ENCODE measurements around the gene WIPF2.

DNA sequence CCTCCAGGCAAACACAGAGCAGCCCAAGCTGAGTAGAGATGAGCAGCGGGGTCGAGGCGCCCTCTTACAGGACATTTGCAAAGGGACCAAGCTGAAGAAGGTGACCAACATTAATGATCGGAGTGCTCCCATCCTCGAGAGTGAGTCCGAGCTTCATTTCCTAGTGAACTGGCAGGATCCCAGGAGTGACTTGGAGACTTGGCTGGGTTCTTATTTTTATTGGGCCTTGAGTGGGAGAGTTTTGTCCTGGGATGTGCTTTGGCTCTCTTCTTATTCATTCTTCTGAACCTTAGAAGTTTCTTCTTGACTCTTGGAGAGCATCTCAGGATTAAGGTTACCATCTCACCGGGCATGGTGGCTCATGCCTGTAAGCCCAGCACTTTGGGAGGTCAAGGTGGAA is 41.4 kb downstream of the WIPF2 start:
- TF ChIP-seq, protein P1, sequence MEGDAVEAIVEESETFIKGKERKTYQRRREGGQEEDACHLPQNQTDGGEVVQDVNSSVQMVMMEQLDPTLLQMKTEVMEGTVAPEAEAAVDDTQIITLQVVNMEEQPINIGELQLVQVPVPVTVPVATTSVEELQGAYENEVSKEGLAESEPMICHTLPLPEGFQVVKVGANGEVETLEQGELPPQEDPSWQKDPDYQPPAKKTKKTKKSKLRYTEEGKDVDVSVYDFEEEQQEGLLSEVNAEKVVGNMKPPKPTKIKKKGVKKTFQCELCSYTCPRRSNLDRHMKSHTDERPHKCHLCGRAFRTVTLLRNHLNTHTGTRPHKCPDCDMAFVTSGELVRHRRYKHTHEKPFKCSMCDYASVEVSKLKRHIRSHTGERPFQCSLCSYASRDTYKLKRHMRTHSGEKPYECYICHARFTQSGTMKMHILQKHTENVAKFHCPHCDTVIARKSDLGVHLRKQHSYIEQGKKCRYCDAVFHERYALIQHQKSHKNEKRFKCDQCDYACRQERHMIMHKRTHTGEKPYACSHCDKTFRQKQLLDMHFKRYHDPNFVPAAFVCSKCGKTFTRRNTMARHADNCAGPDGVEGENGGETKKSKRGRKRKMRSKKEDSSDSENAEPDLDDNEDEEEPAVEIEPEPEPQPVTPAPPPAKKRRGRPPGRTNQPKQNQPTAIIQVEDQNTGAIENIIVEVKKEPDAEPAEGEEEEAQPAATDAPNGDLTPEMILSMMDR (conservative IDR thresholded peaks at IDR 0.05 in 1 of 2, IDR thresholded peaks at IDR 0.05 in 1 of 2; ENCODE audit: extremely low read depth in 1 of 2, insufficient read depth in 1 of 2, low read depth in 1 of 2, low read length in 2 of 2) = no peak
- no peak for TF ChIP-seq EZH2 (IDR thresholded peaks at IDR 0.05; ENCODE audit: borderline replicate concordance, low read length)

Data from mammary epithelial cell (primary cell).